M059J (cell line): ENCODE measurements around the gene AKR7A3. TPM values are rescaled to one million over a fixed set of nuclear protein-coding genes. Genes with fewer than 3 reads are reported as not detected.
A peak's percentile ranks its signal among the peaks of the same experiment; 100 is the strongest.
"Not testable (repeated sequence)": the region's sequence is repeated elsewhere in the genome, so short reads cannot be mapped to it uniquely, and the experiment has no call there.

ENCODE experiments used
- DNase-seq: peaks from one replicate; pipeline ENCODE4 v3.0.0-alpha.2; 2012; ENCODE audit warnings: low read depth
- total RNA-seq: library from RNA; depleted of rRNA; stranded (reverse); fragments of >200 nt; shearing (Covaris generic); gene quantifications from 2 replicates; pipeline ENCODE4 v1.2.3, GENCODE V29; 2014; rRNA removed

AKR7A3 gene
- 0.37 TPM in 1 of 2 replicates, not detected in the other for total RNA-seq

DNA sequence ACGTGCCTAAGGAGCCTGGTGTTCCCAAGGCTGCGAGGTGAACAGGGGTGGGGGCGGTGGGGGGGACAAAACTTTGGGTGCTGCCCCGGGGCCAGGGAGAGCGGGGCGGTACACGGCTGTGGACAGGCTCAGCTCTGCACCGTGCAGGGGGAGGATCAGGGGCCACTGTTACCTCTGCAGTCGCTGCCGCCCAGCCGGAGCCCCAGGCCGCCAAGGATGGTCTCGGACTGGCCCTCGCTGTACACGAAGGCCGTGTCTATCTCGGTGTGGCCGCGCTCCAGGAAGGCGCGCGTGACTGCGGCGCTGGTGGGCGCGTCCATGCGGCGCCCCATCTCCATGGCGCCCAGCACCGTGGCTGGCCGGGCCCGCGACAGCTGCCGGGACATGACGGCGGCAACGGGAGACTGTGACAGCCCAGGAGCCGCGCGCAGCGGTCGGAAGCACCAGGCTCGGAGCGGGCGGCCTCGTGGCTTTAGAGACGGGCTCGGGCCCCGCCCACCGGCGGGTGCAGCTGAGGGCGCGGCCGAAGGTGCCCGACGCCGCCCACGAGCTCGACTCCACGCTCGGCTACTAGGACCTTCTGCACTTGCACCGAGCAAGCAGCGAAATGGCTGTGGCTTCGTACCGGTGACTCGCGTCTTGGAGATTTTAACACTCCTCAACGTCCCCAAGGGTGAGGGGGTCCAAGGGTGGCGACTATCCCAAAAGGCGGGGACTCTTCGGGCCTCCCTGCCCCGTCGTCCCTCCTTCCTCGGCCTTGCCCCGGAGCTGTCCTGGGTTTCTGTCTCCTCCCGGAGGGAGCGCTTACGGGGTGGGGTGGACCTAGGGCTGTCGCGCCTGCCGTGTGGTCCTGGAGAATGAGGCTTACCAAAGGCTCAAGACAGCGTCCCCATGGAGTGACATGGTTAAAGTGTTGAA lies at the start of gene AKR7A3:
Gene AKR7A3 (minus strand): TSS at position 447 of the 918 bp plus-strand sequence. CDS start 61 bp downstream, at position 386.
- DNase-seq: not testable (repeated sequence)

DNA sequence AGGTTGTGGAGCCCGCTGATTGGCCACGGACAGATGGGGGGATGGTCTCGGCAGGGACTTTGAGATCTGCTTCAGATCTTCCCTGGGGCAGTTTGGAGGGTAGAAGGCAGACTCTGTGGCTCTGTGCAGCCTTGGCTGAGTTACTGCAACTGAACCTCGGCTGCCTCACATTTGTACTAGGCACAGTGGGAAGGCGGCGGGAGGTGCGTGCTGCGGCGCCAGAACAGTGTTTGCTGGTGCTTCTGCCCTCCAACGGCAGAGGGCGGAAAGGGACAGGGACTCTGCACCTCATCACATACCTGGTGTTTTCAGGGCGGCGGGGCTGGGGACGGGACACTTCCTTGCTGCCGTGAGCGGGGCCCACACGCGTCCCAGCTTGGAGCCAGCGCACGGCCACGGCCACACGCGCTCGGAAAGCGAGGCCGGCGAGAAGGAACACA lies 49.8 kb upstream of the AKR7A3 start:
- DNase-seq: no peak

DNA sequence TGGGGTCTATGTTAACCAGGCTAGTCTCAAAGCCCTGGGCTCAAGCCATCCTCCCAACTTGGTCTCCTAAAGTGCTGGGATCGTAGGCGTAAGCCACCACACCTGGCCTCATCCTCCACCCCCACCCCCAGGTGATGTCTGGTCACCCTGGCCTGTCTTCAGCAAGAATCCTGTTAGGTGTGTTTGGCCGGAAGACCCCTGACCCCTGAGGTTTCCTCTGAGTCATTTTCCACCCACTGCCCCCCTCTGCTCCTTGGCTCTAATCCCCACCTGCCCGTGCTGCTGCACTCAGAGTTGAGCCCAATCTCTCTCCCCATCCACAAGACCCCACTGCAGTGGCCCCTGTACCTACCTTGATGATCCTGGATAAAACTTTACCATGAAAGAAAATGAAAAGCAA lies 48.7 kb upstream of the AKR7A3 start:
- peak; percentile 33 for DNase-seq

DNA sequence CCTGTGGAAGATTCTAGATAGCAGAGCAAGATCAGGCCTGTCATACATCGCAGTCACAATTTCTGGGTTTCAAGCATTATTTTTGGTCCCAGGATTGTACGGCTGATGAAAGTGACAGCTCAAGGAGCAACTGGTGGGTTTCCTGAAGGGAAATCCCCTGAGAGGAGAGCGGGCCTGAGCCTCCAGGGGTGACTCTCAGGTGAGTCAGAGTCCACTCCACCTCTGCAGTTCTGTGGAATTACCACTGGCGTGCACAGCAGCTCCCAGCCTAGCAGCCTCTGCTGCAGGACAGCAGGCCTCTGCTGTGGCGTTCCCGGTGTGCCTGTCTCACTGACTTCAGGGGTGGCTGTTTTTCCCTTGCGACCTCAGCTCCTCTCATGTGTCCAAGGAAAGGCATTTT lies 48.0 kb upstream of the AKR7A3 start:
- DNase-seq: peak; percentile 69

DNA sequence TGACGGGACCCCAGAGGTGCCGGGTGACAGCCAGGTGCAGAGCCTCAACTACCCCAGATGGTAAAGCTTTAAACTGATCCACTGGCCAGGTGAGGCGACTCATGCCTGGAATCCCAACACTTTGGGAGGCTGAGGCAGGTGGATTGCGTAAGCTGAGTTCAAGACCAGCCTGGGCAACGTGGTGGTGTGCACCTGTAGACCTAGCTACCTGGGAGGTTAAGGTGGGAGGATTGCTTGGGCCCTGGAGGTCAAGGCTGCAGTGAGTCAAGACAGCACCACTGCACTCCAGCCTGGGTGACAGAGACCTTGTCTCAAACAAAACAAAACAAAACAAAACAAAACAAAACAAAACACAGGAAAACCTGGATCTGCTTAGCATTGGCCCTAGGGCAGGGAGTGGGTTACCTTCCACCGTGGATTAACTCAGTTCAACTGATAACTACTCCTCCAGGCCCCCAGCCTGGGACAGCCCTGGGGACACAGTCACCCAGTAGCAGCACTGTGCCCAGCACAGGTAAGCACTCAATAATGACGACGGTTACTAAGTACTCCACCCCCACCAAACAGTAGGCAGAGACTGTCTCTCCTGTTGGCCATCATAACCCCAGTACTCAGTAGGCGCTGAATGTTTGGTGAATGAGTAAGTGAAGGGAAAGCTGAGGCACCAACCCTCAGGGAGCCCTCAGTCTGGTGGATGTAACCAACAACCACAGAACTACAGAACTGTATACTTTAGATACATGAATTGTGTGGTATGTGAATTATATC lies 45.2 kb upstream of the AKR7A3 start:
- DNase-seq: no peak

DNA sequence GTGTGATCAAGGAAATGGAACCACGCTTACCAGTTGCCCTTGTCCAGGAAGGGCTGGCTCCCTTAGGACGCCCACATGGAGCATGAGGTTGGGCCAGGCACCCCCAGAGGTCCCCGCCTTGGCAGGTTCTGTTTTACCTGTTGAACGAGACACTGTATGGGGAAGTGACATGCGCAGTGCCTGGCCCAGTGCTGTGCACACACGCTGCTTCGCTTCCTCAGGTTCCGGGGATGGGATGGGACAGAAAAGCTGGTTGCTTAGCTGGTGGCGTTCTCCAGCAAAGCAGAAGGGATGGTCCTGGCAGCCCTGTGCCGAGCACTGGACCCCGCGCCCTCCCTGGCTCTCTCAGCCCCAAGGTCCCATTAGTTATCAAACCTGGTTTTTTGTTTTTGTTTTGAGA lies 44.3 kb upstream of the AKR7A3 start:
- DNase-seq: no peak

DNA sequence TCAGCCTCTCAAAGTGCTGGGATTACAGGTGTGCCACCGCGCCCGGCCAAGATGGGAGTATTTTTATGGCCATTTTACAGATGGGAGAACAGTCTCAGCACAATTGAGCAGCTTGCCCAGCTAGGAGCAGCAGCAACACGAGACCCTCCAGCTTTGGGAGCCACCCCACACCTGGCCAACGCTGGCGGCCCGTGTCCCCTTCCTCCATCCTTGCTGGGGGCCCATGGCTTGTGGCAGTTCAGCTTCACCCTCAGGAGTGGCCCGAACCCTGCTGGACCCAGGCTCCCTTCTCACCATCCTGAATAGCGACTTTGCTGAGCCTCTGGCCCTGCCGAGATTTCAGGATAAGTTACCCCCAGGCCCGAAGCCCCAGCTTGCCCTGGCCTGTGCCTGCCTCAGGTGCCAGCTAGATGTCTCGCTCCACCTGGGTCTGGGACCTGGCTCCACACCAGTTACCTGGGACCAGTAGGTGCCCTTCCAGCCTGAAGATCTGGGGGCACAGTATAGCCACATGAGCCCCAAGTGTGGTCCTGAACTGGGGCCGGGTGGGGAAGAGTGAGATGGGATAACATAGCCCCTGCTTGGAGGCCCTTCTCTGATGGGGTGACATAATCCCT lies 42.8 kb upstream of the AKR7A3 start:
- DNase-seq: no peak

DNA sequence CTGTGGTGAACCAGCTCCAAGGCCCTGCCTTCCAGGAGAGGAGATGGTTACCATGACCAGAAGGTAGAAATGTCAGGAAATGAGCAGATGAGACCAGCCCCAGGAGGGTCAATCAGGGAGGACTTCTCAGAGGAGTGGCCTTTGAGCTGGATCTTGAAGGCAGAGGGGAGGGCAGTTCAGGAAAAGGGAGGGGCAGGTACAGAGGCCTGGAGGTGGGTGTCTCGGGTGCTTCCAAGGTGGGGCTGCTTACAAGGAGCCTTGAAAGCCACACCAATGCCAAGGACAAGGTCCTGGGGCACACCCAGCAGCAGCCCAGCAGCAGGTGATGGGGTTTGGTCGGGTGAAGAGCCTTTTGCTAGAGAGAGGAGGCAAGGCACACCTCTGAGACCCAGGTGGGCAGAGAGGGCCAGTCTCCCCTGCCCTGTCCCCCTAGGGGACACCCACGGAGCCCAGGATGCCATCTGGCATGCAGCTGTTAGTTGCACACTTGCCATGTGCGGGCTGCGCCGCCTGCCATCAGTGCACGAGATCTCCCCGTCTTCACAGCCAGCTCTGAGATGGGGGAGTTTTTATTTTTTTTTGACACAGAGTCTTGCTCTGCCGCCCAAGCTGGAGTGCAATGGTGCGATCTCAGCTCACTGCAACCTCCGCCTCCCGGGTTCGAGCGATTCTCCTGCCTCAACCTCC lies 42.0 kb upstream of the AKR7A3 start:
- no peak for DNase-seq

DNA sequence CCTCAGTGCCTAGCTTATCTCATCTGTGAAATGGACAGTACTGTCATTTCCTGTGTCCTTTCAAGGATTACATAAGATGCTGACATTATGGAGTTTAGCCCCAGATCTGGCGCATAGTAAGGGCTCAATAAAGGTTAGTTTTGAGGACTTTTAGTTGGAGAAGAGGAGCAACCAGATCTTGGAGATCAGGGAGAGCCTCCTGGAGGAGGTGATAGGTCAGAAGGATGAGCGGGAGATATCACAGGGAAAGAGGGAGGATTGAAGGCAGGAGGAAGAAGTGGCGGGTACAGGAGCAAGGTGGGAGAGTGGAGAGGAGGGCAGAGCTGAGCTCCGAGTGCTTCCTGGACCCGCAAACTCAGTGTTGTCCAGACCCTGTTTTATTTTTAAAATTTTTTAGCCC lies 41.0 kb upstream of the AKR7A3 start:
- DNase-seq: no peak

DNA sequence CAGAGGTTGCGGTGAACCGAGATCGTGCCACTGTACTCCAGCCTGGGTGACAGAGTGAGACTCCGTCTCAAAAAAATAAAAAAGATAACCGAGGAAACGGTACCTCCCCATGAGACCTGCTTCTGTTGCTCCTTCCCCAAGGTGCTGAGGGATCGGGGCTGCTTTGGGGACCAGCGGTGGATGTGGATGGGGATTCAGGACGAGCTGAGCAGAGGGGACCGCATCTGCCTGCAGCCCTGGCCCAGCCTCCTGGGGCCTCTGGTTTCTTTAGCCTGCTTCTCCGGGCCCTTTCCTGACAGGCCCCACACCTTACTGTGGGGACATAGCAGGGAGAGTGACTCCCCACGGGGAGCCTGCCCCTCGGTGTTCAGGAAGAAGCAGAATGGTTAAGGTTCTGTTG lies 40.6 kb upstream of the AKR7A3 start:
- DNase-seq: no peak

DNA sequence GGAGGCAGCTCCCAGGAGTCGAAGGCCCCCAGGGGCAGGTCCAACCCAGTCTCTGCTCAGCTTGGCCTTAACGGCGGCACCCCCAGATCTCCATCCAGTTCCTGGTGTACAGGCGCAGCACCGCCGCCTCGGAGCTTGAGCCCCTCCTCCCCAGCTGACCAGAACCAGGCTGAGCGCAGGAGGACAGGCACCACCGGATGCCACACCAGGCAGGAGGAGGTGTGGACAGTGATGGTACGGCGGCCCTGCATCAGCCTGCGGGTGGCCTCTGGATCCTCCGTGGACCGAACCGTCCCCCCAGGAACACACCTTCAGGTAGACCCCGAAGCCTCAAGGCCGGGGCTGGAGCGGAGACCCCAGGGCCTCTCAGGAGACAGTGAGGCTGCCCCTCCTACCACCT lies 39.9 kb upstream of the AKR7A3 start:
- DNase-seq: no peak

DNA sequence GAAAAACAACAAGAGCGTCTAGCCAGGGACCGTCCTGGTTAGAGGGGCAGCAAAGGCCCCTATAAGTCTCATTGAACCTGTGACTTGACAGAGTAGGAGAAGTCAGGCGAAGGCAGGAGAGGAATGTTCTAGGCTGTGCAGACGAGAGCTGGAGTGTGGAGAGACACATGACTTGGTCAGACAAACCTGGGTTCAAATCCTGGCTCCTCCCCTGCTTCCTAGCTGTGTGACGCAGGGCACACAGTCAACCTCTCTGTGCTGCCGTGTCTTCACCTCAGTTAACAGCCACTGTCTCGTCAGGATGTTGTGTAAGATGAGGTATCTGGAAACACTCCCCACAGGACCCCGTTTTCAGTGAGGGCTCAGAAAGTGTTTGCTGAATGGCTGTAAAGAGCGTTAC lies 39.2 kb upstream of the AKR7A3 start:
- DNase-seq: no peak

DNA sequence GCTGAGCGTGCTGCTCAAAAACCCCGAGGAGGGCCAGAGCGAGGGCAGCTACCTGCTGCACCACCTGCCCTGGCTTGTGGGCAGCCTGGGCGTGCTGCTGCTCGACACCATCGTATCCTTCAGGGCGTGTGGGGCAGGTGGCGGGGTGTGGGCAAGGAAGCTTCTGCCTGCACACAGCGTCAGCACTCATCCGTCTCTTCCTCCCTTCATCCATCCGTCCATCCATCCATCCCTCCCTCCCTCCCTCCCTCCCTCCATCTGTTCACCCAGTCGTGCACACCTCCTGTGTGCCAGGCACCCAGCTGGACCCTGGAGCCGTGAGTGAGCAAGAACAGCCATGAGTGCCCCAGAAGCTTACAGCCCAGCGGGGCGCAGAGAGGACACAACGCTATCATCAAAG lies 38.7 kb upstream of the AKR7A3 start:
- no peak for DNase-seq

DNA sequence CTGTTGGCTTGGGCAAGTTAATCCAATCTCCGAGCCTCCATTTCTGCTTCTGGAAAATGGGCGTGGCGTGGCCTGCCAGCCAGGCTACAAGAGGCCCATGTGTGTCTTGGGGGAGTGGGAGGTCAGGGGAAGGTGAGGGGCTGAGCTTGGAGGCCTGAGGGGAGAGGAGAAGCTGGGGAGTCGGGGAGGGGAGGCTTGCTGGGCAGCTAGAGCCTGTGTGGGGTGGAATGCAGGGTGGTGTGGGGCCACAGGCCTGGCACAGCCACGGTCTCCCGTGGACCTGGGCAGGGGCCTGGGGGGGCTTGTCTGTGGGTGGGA lies 38.1 kb upstream of the AKR7A3 start:
- DNase-seq: no peak

DNA sequence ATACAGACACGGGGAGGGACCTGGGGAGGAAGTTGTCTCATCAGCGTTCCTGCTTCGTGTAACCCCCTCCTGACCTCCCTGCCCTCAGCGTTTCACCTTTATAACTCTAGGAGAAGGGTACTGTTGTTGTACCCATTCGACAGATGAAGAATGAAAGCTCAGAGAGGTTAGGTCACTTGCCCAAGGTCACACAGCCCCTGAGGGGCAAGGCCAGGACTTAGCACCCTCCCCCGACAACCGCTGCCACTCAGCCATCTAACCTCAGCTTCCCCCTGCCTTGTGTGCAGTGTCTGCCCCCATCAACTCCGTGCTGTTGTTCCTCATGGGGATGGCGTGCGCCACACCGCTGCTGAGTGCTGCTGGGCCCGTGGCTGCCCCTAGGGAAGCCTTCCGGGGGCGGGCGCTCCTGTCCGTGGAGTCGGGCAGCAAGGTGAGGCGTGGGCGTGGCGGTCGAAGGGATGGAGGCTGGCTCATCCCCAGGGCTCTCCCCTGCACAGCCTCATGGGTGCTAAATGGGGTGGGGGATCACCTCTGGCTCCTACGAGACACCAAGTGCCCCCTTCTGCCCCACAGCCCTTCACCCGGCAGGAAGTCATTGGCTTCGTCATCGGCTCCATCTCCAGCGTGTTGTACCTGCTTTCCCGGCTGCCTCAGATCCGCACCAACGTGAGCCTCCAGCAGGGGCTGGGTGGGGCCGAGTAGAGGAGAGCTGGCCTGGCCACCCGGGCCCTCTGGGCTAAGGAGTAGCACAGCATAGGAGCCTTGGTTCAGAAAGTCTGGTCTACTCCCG lies 37.6 kb upstream of the AKR7A3 start:
- DNase-seq: no peak

DNA sequence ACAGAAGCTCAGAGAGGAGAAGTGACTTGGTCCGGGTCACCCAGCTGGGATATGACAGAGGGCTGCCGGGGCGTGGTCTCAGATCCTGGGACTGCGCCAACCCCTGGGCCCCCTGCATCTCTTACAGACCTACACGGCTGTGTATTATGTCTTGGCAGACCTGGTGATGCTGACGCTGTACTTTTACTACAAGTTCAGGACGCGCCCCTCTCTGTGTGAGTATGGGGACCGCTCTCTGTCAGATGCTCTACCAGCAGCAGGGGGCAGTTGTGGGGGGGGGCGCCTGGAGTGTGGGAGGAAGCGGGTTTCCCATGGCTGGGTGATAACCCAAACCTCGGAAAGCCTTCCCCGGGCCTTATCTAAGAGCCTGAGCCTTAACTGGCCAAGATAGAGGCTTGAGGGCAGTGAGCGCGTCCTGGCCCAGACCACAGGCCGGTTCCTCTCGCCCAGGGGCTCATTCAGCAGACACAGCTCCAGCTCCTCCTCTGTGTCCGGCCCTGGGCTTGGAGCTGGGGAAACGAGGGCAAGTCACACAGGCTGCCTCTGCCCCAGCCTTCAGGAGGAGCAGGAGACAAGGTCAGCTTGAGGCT lies 36.9 kb upstream of the AKR7A3 start:
- no peak for DNase-seq

DNA sequence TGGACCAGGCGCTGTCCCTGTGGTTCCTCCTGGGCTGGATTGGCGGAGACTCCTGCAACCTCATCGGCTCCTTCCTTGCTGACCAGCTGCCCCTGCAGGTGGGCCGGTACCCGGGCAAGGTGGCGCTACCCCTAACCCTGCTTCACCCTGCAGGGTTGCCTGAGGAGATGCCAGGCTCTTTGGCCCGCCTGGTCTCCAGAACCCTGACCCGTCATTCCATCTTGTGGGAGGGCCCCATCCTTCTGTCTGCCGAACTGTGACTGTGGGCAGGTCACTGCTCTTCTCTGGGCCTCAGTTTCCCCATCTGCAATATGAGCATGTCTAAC lies 36.1 kb upstream of the AKR7A3 start:
- no peak for DNase-seq

DNA sequence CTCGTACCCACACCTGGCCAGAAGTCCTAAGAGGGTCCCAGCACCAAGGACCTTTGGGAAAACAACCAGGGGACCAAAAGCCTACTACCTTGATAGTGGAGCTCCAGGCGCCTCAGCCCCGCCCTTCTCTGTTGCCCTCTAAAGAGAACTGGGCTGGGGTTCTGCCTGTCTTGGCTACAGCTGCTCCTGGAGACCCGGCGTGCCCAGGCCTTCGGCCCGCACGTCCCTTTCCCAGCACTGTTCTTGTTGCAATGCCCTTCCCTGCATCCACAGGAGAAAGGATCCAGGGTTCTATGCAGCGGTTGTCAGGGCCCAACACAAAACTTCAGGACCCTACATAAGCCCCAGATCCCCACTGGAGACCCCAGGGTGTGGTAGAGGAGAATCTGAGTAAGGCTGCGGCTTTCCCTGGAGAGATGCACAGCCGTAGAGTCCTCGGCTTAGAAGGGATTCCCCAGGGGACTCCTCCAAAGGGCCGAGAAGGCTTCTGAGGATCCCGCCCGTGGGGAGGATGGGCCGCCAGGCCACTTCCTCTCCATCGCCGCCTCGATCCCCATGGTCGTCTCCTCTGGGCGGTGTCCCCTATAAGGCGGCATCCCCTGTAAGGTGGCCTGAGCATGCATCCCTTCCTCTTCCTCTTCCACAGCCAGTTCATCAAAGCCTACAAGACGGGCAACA lies 35.6 kb upstream of the AKR7A3 start:
- DNase-seq: no peak

DNA sequence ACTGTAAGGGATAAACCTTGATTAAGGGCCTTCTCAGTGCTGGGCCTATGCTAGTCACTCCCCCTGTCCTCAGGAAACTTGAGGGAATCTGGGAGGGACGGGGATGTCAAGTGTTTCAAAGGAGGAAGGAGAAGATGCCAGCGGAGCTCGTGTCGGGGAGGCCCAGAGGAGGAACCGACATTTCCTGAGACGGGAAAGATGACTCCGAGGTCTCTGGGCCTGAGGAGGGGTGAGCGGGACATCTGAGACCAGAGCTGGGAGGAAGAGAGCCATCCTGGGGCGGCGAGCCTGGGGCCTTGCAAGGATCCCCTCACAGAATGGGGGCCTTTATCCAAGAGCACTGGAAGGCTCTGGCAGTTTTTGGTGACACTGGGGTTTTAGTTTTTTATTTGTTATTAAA lies 33.9 kb upstream of the AKR7A3 start:
- DNase-seq: no peak

DNA sequence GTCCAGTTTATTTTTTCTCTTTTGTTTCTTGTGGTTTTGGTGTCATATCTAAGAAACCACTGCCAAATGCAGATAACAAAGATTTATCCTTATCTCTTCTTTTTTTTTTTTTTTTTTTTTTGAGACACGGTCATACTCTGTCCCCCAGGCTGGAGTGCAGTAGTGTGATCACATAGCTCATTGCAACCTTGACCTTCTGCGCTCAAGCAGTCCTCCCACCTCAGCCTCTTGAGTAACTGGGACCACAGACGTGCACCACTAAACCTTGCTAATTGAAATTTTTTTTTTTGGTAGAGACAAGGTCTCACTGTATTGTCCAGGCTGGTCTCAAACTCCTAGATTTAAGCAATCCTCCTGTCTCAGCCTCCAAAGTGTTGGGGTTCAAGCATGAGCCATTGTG lies 32.5 kb upstream of the AKR7A3 start:
- no peak for DNase-seq
